ENCODE measurements around the gene PPP1R3A.

PPP1R3A gene

GRCh38 chr7:113878394-113878992, 40.3 kb downstream of the PPP1R3A start:
- no peak for TF ChIP-seq CTCF (IDR thresholded peaks at IDR 0.05; ENCODE audit: low read depth, low read length)
- H3K4me3 ChIP-seq (ENCODE audit: low read depth, low read length): no peak overlapping the region
- no peaks in the 10 kb centered on the region for H3K4me1 ChIP-seq
- H3K27me3 ChIP-seq: no peaks in the 10 kb centered on the region
- DNase-seq: no peak
- no peaks in the 10 kb centered on the region for H3K36me3 ChIP-seq
- peaks cover 3% of the 10 kb centered on the region; the same call in 1 of the 2 replicates for H3K9me3 ChIP-seq

DNA sequence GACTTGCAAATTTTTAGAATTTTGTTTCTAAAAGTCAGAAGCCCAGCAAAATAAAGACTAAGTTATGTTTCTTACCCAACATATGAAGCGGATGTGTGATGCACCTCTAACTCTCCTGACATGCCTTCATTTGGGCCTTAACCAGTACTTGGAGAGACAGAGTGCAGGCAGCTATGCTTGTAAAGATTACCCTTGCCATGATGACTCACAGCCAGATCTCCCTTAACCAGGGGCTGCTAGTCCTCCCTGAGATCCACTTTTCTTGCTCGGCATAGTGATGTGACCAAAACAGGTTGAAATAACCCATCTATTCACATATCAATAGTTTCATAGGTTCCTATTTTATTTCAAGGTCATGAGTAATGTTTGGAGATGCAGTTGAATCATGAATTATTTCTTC, 43.6 kb downstream of the PPP1R3A start:
- no peaks in the 10 kb centered on the region for H3K36me3 ChIP-seq
- H3K4me1 ChIP-seq: no peaks in the 10 kb centered on the region
- no peak overlapping the region for H3K4me3 ChIP-seq (ENCODE audit: low read depth, low read length)
- H3K9me3 ChIP-seq: no peaks in the 10 kb centered on the region; the same call in 1 of the 2 replicates
- no peak for TF ChIP-seq CTCF (IDR thresholded peaks at IDR 0.05; ENCODE audit: low read depth, low read length)
- DNase-seq: no peak
- H3K27me3 ChIP-seq: no peaks in the 10 kb centered on the region

DNA sequence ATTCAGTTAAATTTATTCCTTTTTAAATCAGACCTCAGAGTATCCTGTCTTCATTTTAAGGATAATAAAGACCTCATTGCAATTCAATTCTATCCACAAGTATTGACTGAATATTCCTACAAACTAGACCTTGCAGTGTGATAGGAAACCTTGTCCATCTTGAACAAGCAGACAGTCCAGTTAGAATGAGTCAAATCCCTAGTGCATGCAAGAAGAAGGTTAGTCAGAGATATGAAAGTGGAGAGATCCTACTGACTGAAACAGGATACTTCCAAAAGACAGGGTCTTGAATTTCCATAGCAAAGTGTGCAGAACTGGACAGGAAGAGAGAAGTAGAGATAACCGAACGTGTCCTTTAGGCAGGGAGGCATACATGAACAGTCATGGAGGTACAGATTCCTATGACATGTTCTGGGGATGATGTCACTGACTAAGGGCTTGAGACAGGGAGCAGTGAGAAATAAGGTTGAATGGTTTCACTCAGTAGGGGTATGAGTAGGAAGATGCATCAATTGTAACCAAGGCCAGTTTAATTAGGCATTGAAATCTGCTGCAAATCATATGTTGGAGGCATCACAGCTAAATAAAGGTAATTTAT, 45.2 kb downstream of the PPP1R3A start:
- no peak for DNase-seq
- TF ChIP-seq CTCF (IDR thresholded peaks at IDR 0.05; ENCODE audit: low read depth, low read length): no peak
- Histone ChIP-seq H3K9me3 (no peaks in the 10 kb centered on the region; the same call in 1 of the 2 replicates), H3K4me3 (ENCODE audit: low read depth, low read length) (no peak overlapping the region), H3K27me3 (no peaks in the 10 kb centered on the region), H3K36me3 (no peaks in the 10 kb centered on the region), H3K4me1 (no peaks in the 10 kb centered on the region)

DNA sequence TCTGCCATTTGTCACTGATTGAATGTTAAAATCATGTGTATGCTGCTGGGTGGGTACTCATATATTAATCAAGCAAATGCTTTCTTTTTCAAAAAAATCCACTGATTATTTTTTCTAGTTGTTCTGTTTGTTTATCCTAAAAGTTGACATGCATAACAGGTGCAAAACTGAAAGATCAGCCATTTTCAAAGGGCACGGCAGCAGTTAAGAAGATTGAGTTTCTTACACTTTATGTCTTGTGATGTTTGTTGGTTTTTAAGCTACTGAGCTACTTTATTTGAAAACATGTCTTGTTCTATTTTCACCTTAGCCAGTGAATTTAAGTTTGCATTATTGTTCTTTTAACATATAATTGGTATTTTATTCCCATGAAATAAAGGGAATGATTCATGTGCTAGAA, 45.8 kb downstream of the PPP1R3A start:
- H3K4me3 ChIP-seq (ENCODE audit: low read depth, low read length): no peak overlapping the region
- no peaks in the 10 kb centered on the region for H3K9me3 ChIP-seq
- no peak for DNase-seq
- no peak for TF ChIP-seq CTCF (IDR thresholded peaks at IDR 0.05; ENCODE audit: low read depth, low read length)
- H3K4me1 ChIP-seq: no peaks in the 10 kb centered on the region
- no peaks in the 10 kb centered on the region for H3K27me3 ChIP-seq
- no peaks in the 10 kb centered on the region for H3K36me3 ChIP-seq

GRCh38 chr7:113867325-113867724, 51.5 kb downstream of the PPP1R3A start:
- TF ChIP-seq CTCF (IDR thresholded peaks at IDR 0.05; ENCODE audit: low read depth, low read length): no peak
- Histone ChIP-seq H3K9me3 (no peaks in the 10 kb centered on the region), H3K4me1 (no peaks in the 10 kb centered on the region), H3K27me3 (no peaks in the 10 kb centered on the region), H3K4me3 (ENCODE audit: low read depth, low read length) (no peak overlapping the region), H3K36me3 (no peaks in the 10 kb centered on the region)
- no peak for DNase-seq

- no peak for DNase-seq
- no peaks in the 10 kb centered on the region for H3K4me1 ChIP-seq
- no peaks in the 10 kb centered on the region for H3K27me3 ChIP-seq
- no peaks in the 10 kb centered on the region for H3K36me3 ChIP-seq
- no peak overlapping the region for H3K4me3 ChIP-seq (ENCODE audit: low read depth, low read length)
- no peaks in the 10 kb centered on the region for H3K9me3 ChIP-seq
- TF ChIP-seq CTCF (IDR thresholded peaks at IDR 0.05; ENCODE audit: low read depth, low read length): no peak
Measured at GRCh38 chr7:113856010-113856409, 62.8 kb downstream of the PPP1R3A start.

Data from BE2C (cell line).